H7 (cell line): ENCODE data around the gene ASB7. TPM values are rescaled to one million over a fixed set of nuclear protein-coding genes. Genes with fewer than 3 reads are reported as not detected.

Experiments used
- DNase-seq: peaks from one replicate; pipeline ENCODE4 v3.0.0; 2012
- H3K27me3 ChIP-seq: 2 replicates; pipeline ENCODE4 v1.6.0; 2011; ENCODE audit warnings: mild to moderate bottlenecking, low read length; ENCODE audit not compliant: control insufficient read depth, insufficient read depth
- H3K36me3 ChIP-seq: replicated peaks from 2 replicates; pipeline ENCODE4 v1.5.1; 2011; ENCODE audit warnings: low read length; ENCODE audit not compliant: control insufficient read depth, insufficient read depth
- H3K4me3 ChIP-seq: 2 replicates; pipeline ENCODE4 v1.5.1; 2011; ENCODE audit warnings: low read depth, mild to moderate bottlenecking, control low read depth, low read length, moderate library complexity; ENCODE audit not compliant: insufficient read depth
- total RNA-seq: library from RNA; depleted of rRNA; stranded (reverse); fragments of >200 nt; shearing (Covaris generic); gene quantifications from 2 replicates; pipeline ENCODE4 v1.2.3, GENCODE V29; 2014

The ASB7 gene
- total RNA-seq, 1 experiment from 2014 or later: 8.3 TPM

- Histone ChIP-seq H3K36me3 (no peaks in the 10 kb centered on the region), H3K4me3 (no peak overlapping the region), H3K27me3 (no peaks in the 10 kb centered on the region)
- DNase-seq: no peak
Measured at GRCh38 chr15:100652116-100652515, 49.7 kb downstream of the ASB7 start.

- DNase-seq: no peak
- H3K36me3 ChIP-seq: no peaks in the 10 kb centered on the region
- H3K4me3 ChIP-seq: no peak overlapping the region
- H3K27me3 ChIP-seq: no peaks in the 10 kb centered on the region
Measured at GRCh38 chr15:100653608-100654007, 51.2 kb downstream of the ASB7 start.

- no peak for DNase-seq
- Histone ChIP-seq H3K27me3 (no peaks in the 10 kb centered on the region), H3K4me3 (no peak overlapping the region), H3K36me3 (no peaks in the 10 kb centered on the region)
Measured at GRCh38 chr15:100658895-100659294, 56.5 kb downstream of the ASB7 start.

- Histone ChIP-seq H3K36me3 (no peaks in the 10 kb centered on the region), H3K4me3 (no peak overlapping the region), H3K27me3 (no peaks in the 10 kb centered on the region)
- no peak for DNase-seq
Measured at GRCh38 chr15:100661156-100661555, 58.8 kb downstream of the ASB7 start.

GRCh38 chr15:100663086-100663914, 60.9 kb downstream of the ASB7 start:
- H3K27me3 ChIP-seq: no peaks in the 10 kb centered on the region
- DNase-seq: peak; percentile 86
- no peaks in the 10 kb centered on the region for H3K36me3 ChIP-seq
- H3K4me3 ChIP-seq: no peak overlapping the region

GRCh38 chr15:100663915-100664281, 61.5 kb downstream of the ASB7 start:
- no peaks in the 10 kb centered on the region for H3K27me3 ChIP-seq
- no peaks in the 10 kb centered on the region for H3K36me3 ChIP-seq
- no peak for DNase-seq
- no peak overlapping the region for H3K4me3 ChIP-seq

- no peaks in the 10 kb centered on the region for H3K27me3 ChIP-seq
Measured at GRCh38 chr15:100665570-100665969, 63.2 kb downstream of the ASB7 start.

GRCh38 chr15:100667405-100668347, 65.3 kb downstream of the ASB7 start:
- Histone ChIP-seq H3K4me3 (no peak overlapping the region), H3K27me3 (no peaks in the 10 kb centered on the region), H3K36me3 (no peaks in the 10 kb centered on the region)
- peak; percentile 6 for DNase-seq

More at GRCh38 chr15:100665570-100665969, 63.2 kb downstream of the ASB7 start:
- H3K36me3 ChIP-seq: no peaks in the 10 kb centered on the region
- DNase-seq: no peak
- H3K4me3 ChIP-seq: no peak overlapping the region

- H3K27me3 ChIP-seq: no peaks in the 10 kb centered on the region
- H3K36me3 ChIP-seq: no peaks in the 10 kb centered on the region
- no peak for DNase-seq
Measured at GRCh38 chr15:100668348-100668745, 66.0 kb downstream of the ASB7 start.

GRCh38 chr15:100669260-100669659, 66.9 kb downstream of the ASB7 start:
- H3K27me3 ChIP-seq: no peaks in the 10 kb centered on the region
- no peak for DNase-seq
- H3K4me3 ChIP-seq: no peak overlapping the region
- no peaks in the 10 kb centered on the region for H3K36me3 ChIP-seq

More at GRCh38 chr15:100668348-100668745, 66.0 kb downstream of the ASB7 start:
- no peak overlapping the region for H3K4me3 ChIP-seq

- Histone ChIP-seq H3K36me3 (no peaks in the 10 kb centered on the region), H3K4me3 (no peak overlapping the region), H3K27me3 (no peaks in the 10 kb centered on the region)
- DNase-seq: no peak
Measured at GRCh38 chr15:100670505-100671021, 68.2 kb downstream of the ASB7 start.

- Histone ChIP-seq H3K4me3 (no peak overlapping the region), H3K36me3 (no peaks in the 10 kb centered on the region), H3K27me3 (no peaks in the 10 kb centered on the region)
- no peak for DNase-seq
Measured at GRCh38 chr15:100671124-100671680, 68.8 kb downstream of the ASB7 start.

- DNase-seq: peak; percentile 77
- H3K4me3 ChIP-seq: no peak overlapping the region
- no peaks in the 10 kb centered on the region for H3K36me3 ChIP-seq
- H3K27me3 ChIP-seq: no peaks in the 10 kb centered on the region
Measured at GRCh38 chr15:100671858-100672543, 69.6 kb downstream of the ASB7 start.

- Histone ChIP-seq H3K27me3 (no peaks in the 10 kb centered on the region), H3K4me3 (no peak overlapping the region), H3K36me3 (no peaks in the 10 kb centered on the region)
- DNase-seq: no peak
Measured at GRCh38 chr15:100672959-100673358, 70.6 kb downstream of the ASB7 start.
